ENCODE measurements around the gene FBXO28.

FBXO28 gene

GRCh38 chr1:224095867-224096266, 18.0 kb upstream of the FBXO28 start:
- no peak for DNase-seq

GRCh38 chr1:224096773-224097172, 17.1 kb upstream of the FBXO28 start:
- DNase-seq = no peak

GRCh38 chr1:224098007-224098406, 15.9 kb upstream of the FBXO28 start:
- DNase-seq = no peak

- DNase-seq = peak; percentile 35
These were observed 7.2 kb upstream of the FBXO28 start for GRCh38 chr1:224106568-224107281.

GRCh38 chr1:224107282-224107625, 6.7 kb upstream of the FBXO28 start:
- no peak for DNase-seq

GRCh38 chr1:224108991-224109390, 4.9 kb upstream of the FBXO28 start:
- DNase-seq = no peak

- no peak for DNase-seq
These were observed 3.9 kb upstream of the FBXO28 start for GRCh38 chr1:224109981-224110380.

GRCh38 chr1:224113005-224113404, 906 bp upstream of the FBXO28 start:
- no peak for DNase-seq

GRCh38 chr1:224113545-224113917, 380 bp upstream of the FBXO28 start:
- DNase-seq = no peak

- no peak for DNase-seq
These were observed 870 bp downstream of the FBXO28 start for GRCh38 chr1:224114787-224115175.

- DNase-seq = no peak
These were observed 2.2 kb downstream of the FBXO28 start for GRCh38 chr1:224116131-224116530.

GRCh38 chr1:224118688-224119087, 4.8 kb downstream of the FBXO28 start:
- no peak for DNase-seq

- DNase-seq = no peak
These were observed 9.2 kb downstream of the FBXO28 start for GRCh38 chr1:224123136-224123535.

GRCh38 chr1:224124220-224124619, 10.3 kb downstream of the FBXO28 start:
- DNase-seq = no peak

- DNase-seq = no peak
These were observed 14.3 kb downstream of the FBXO28 start for GRCh38 chr1:224127925-224128819.

GRCh38 chr1:224131253-224131652, 17.3 kb downstream of the FBXO28 start:
- no peak for DNase-seq

GRCh38 chr1:224132901-224133300, 19.0 kb downstream of the FBXO28 start:
- DNase-seq = no peak

- DNase-seq = no peak
These were observed 19.9 kb downstream of the FBXO28 start for GRCh38 chr1:224133741-224134299.

- DNase-seq = no peak
These were observed 23.6 kb downstream of the FBXO28 start for GRCh38 chr1:224137518-224137917.

GRCh38 chr1:224138198-224138597, 24.3 kb downstream of the FBXO28 start:
- DNase-seq = no peak

- DNase-seq = no peak
These were observed 27.8 kb downstream of the FBXO28 start for GRCh38 chr1:224141693-224142092.

- DNase-seq = no peak
These were observed 35.8 kb downstream of the FBXO28 start for GRCh38 chr1:224149709-224150108.

GRCh38 chr1:224151117-224151516, 37.2 kb downstream of the FBXO28 start:
- no peak for DNase-seq

- DNase-seq = no peak
These were observed 43.4 kb downstream of the FBXO28 start for GRCh38 chr1:224157316-224157715.
